Parathyroid adenoma (tissue), 2 donors: ENCODE data around the gene TTLL13.

Experiments used
- H2AFZ ChIP-seq: fragments of 300-600 bp; sonication (generic); one replicate; pipeline ENCODE4 v1.7.0; 2017; ENCODE audit warnings: antibody characterized with exemption, mild to moderate bottlenecking
- H3K27ac ChIP-seq: fragments of 300-600 bp; sonication (generic); one replicate; pipeline ENCODE4 v1.7.0; 2017
- H3K27me3 ChIP-seq: fragments of 300-600 bp; sonication (generic); one replicate; pipeline ENCODE4 v1.7.0; 2017; ENCODE audit warnings: low read length; ENCODE audit not compliant: control insufficient read depth, insufficient read depth
- H3K36me3 ChIP-seq: fragments of 300-600 bp; sonication (generic); one replicate; pipeline ENCODE4 v1.7.0; 2017; ENCODE audit warnings: low read length; ENCODE audit not compliant: control insufficient read depth, insufficient read depth
- H3K4me1 ChIP-seq: fragments of 300-600 bp; sonication (generic); one replicate; pipeline ENCODE4 v1.7.0; 2017; ENCODE audit warnings: control low read depth
- H3K4me2 ChIP-seq: fragments of 300-600 bp; sonication (generic); one replicate; pipeline ENCODE4 v1.7.0; 2017; ENCODE audit warnings: low read length
- H3K4me3 ChIP-seq: fragments of 300-600 bp; sonication (generic); one replicate; pipeline ENCODE4 v1.7.0; 2017; ENCODE audit warnings: low read depth, low read length
- H3K79me2 ChIP-seq: fragments of 300-600 bp; sonication (generic); one replicate; pipeline ENCODE4 v1.7.0; 2017; ENCODE audit warnings: control low read depth
- H3K9ac ChIP-seq: fragments of 300-600 bp; sonication (generic); one replicate; pipeline ENCODE4 v1.7.0; 2017; ENCODE audit warnings: mild to moderate bottlenecking
- H3K9me3 ChIP-seq: fragments of 300-600 bp; sonication (generic); one replicate; pipeline ENCODE4 v1.7.0; 2017; ENCODE audit warnings: low read length; ENCODE audit not compliant: control insufficient read depth
- TF ChIP-seq, protein P1 (sequence below): fragments of 300-600 bp; sonication (generic); IDR thresholded peaks from one replicate; pipeline ENCODE4 v1.7.0; 2017; ENCODE audit warnings: antibody characterized with exemption, mild to moderate bottlenecking
- donor health status: primary hyperparathyroidism.

The TTLL13 gene

DNA sequence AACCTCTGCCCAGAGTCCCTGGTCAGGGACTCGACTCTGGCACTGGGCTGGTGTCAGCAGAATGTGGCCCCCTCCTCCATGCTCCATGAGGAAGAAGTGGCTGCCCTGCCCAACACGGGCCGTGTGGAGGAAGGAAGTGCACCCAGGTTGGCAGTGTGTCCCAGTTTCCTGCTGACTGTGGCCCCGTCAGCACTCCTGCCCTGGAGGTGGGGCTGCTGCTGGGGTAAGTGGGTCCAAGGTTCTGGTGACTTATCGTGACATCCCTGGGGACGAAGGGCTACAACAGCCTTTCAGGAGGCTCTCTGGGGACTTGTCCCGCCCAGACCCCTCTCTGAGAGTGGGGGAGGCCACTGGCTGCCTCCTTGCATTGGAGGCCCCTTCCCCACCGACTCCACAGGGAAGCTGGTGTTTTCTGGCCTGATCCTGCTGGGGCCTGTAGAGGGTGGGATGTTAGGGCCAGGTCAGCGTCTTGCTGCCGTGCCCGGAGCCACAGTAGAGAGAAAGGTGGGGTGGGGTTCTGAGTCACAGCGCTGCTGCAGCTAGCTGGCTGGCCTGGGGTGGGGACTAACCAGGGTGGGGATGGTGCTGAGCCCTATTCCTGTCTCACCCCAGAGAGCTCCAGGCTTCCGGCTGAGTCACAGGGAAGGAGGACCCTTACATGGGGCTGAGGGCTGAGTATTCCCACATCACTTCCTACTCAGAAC is 37.8 kb upstream of the TTLL13 start:
- H3K9me3 ChIP-seq = no peaks in the 10 kb centered on the region
- peaks cover 24% of the 10 kb centered on the region for H3K4me1 ChIP-seq
- H3K9ac ChIP-seq = no peak overlapping the region
- peak overlapping the region; percentile 19 for H3K4me3 ChIP-seq
- H3K79me2 ChIP-seq = peaks cover 11% of the 10 kb centered on the region
- H3K36me3 ChIP-seq = no peaks in the 10 kb centered on the region
- H3K27me3 ChIP-seq = no peaks in the 10 kb centered on the region
- H3K4me2 ChIP-seq = peak overlapping the region; percentile 28
- TF ChIP-seq, protein P1, sequence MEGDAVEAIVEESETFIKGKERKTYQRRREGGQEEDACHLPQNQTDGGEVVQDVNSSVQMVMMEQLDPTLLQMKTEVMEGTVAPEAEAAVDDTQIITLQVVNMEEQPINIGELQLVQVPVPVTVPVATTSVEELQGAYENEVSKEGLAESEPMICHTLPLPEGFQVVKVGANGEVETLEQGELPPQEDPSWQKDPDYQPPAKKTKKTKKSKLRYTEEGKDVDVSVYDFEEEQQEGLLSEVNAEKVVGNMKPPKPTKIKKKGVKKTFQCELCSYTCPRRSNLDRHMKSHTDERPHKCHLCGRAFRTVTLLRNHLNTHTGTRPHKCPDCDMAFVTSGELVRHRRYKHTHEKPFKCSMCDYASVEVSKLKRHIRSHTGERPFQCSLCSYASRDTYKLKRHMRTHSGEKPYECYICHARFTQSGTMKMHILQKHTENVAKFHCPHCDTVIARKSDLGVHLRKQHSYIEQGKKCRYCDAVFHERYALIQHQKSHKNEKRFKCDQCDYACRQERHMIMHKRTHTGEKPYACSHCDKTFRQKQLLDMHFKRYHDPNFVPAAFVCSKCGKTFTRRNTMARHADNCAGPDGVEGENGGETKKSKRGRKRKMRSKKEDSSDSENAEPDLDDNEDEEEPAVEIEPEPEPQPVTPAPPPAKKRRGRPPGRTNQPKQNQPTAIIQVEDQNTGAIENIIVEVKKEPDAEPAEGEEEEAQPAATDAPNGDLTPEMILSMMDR = no peak
- H2AFZ ChIP-seq = no peak overlapping the region
- H3K27ac ChIP-seq = no peak overlapping the region

DNA sequence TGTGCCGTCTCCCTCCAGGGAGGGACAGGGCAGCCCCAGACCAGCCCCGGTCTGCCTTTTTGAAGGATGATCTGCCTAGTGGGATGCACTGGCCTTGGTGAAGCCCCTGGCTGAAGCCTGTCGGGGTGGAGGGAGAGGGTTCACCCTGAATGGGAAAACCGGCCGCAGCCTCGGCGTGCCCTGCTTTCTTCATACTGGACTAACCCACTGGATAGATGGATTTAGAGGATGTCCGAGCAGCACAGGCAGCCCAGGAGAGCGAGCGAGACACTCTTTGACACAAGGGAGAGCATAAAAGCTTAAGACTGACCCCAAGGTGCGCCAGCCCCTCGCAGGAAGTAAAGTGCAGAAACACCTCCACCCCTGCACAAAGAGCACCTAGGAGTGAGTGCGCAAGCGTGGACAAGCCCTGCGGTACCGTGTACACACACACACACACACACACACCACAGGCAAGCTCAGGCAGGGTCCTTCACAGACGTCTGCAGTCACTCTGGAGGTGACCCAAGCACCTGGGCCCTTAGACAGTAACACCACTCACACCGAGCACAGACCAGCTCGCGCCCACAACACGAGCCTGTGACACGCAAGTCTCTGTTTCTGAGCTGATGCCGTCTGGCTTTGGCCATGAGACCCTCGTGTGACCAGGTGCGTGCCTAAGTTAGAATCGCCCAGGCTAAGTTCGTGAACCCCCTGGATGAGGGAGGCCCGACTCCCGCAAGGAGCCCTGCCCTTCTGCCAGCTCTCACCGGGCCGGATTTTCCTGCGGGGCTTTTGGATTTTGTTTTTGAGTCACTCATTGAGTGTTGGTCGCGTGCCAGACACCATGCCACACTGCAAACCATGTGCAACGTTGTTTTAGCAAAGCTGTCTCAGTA is 36.9 kb upstream of the TTLL13 start:
- peaks cover 12% of the 10 kb centered on the region for H3K79me2 ChIP-seq
- H3K4me1 ChIP-seq = peaks cover 24% of the 10 kb centered on the region
- H3K27ac ChIP-seq = peak overlapping the region; percentile 82
- no peaks in the 10 kb centered on the region for H3K27me3 ChIP-seq
- no peaks in the 10 kb centered on the region for H3K36me3 ChIP-seq
- no peak overlapping the region for H2AFZ ChIP-seq
- H3K9me3 ChIP-seq = no peaks in the 10 kb centered on the region
- no peak overlapping the region for H3K4me3 ChIP-seq
- H3K4me2 ChIP-seq = peak overlapping the region; percentile 18
- no peak overlapping the region for H3K9ac ChIP-seq
- TF ChIP-seq, protein P1 = no peak

DNA sequence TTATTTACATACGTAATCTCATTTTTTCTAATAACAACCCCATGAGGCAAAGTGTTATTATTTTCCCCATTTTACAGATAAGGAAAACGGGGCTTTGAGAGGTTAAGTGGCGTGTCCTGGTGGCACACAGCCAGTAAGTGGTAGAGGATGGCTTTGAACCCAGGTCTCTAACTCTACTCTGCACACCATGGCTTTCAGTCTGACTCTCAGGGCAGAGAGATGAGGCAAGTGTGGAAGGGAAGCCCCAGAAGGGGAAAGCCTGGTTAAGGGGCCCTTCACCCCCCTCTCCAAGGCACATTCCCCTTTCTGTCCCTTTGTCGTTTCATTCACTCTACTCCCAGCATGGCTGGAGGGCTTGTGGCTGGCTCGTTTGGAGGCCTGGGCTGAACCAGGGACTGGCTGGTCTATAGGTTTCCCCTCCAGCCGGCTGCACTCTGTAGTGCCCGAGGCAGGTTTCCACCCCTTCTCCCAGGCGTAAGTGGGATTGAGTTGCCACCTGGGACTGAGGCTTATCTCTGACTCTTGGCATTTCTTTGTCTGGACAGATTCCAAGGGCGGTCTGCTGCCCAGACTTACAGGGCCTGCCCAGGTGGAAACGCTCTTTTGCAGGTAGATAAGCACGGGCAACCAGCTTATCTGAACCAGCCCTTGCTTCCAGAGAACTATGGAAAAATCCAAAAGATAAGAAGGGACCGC is 36.1 kb upstream of the TTLL13 start:
- H3K27ac ChIP-seq = peak overlapping the region; percentile 82
- no peaks in the 10 kb centered on the region for H3K27me3 ChIP-seq
- no peak overlapping the region for H2AFZ ChIP-seq
- peaks cover 24% of the 10 kb centered on the region for H3K4me1 ChIP-seq
- no peak overlapping the region for H3K9ac ChIP-seq
- H3K4me3 ChIP-seq = no peak overlapping the region
- TF ChIP-seq, protein P1 = no peak
- H3K36me3 ChIP-seq = no peaks in the 10 kb centered on the region
- H3K9me3 ChIP-seq = no peaks in the 10 kb centered on the region
- H3K4me2 ChIP-seq = peak overlapping the region; percentile 18
- peaks cover 17% of the 10 kb centered on the region for H3K79me2 ChIP-seq

DNA sequence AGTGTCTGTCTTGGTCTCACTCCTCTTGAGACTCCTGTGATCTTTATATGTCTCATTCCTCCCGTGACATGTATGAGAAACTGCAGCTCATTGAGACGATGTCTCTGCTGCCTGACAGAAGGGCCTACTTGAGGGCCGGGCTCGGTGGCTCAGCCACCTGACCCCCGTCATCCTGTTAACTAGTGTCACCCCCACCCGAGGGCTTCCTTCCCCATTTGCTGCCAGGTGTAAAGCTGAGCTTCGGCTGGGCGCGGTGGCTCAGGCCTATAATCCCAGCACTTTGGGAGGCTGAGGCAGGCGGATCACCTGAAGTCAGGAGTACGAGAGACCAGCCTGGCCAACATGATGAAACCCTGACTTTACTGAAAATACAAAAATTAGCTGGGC is 35.5 kb upstream of the TTLL13 start:
- Histone ChIP-seq H3K27ac (peak overlapping the region; percentile 82), H3K4me1 (peaks cover 24% of the 10 kb centered on the region), H3K4me3 (no peak overlapping the region), H3K9ac (no peak overlapping the region), H3K9me3 (no peaks in the 10 kb centered on the region), H3K36me3 (no peaks in the 10 kb centered on the region), H3K79me2 (peaks cover 20% of the 10 kb centered on the region), H2AFZ (no peak overlapping the region), H3K4me2 (no peak overlapping the region), H3K27me3 (no peaks in the 10 kb centered on the region)
- TF ChIP-seq, protein P1 = no peak
